A549 (cell line): ENCODE measurements around the gene PHACTR2.

Source experiments
- BHLHE40 ChIP-seq: IDR thresholded peaks from 2 replicates; pipeline ENCODE4 v1.6.1; 2012; ENCODE audit warnings: low read depth, low read length, inconsistent platforms
- CHD2 ChIP-seq: fragments of 150-350 bp; IDR thresholded peaks from 2 replicates; pipeline ENCODE4 v1.6.1; 2014; ENCODE audit warnings: low read length; ENCODE audit not compliant: partially characterized antibody
- CTCF ChIP-seq: fragments of >200 bp; sonication (Bioruptor Twin); formaldehyde crosslinking; IDR thresholded peaks from 3 replicates; pipeline ENCODE4 v1.5.1; 2016
- EHMT2 ChIP-seq: fragments of 200-600 bp; sonication (generic); IDR thresholded peaks from 2 replicates; pipeline ENCODE4 v1.6.1; 2016; ENCODE audit warnings: antibody characterized with exemption, low read depth, mild to moderate bottlenecking, moderate library complexity
- MAX ChIP-seq: IDR thresholded peaks from 2 replicates; pipeline ENCODE4 v1.6.1; 2012
- NFE2L2 ChIP-seq: fragments of 150-350 bp; conservative IDR thresholded peaks from 2 replicates; pipeline ENCODE4 v1.6.1; 2014; ENCODE audit warnings: low read length
- POLR2A ChIP-seq: IDR thresholded peaks from 2 replicates; pipeline ENCODE4 v1.6.1; 2012; ENCODE audit warnings: mild to moderate bottlenecking, low read length
- RAD21 ChIP-seq, 2 experiments: fragments of >200 bp in 1 of 2; sonication (Bioruptor Twin) in 1 of 2; formaldehyde crosslinking in 1 of 2; IDR thresholded peaks in 1 of 2; conservative IDR thresholded peaks in 1 of 2; 2 replicates in 1 of 2; 3 replicates in 1 of 2; pipeline ENCODE4 v1.6.1; 2012 to 2018; ENCODE audit warnings: inconsistent platforms in 1 of 2
- REST ChIP-seq: fragments of 200-600 bp; sonication (generic); IDR thresholded peaks from 2 replicates; pipeline ENCODE4 v1.6.1; 2016; ENCODE audit warnings: antibody characterized with exemption, mild to moderate bottlenecking, moderate library complexity
- SMC3 ChIP-seq: fragments of >200 bp; sonication (Bioruptor Twin); formaldehyde crosslinking; IDR thresholded peaks from 3 replicates; pipeline ENCODE4 v1.6.1; 2018; ENCODE audit warnings: inconsistent platforms
- TP53 ChIP-seq: fragments of 250-450 bp; sonication (Bioruptor Pico); IDR thresholded peaks from 2 replicates; pipeline ENCODE4 v1.5.0; 2021; ENCODE audit warnings: mild to moderate bottlenecking, moderate library complexity

- TF ChIP-seq CTCF (no peak), EHMT2 (no peak), SMC3 (no peak), RAD21 (conservative IDR thresholded peaks at IDR 0.05 in 1 of 2, IDR thresholded peaks at IDR 0.05 in 1 of 2) (no peak), REST (no peak), TP53 (CRISPR knock-in tag) (no peak), BHLHE40 (no peak), CHD2 (no peak), NFE2L2 (no peak), MAX (no peak), POLR2A (no peak)
Observed at GRCh38 chr6:143757346-143757832, 79.6 kb downstream of the PHACTR2 start.
